Breast epithelium (tissue), 3 donors: Measurements from ENCODE around the gene NSFL1C.

Source experiments
- CTCF ChIP-seq, 3 donors: fragments of 450-650 bp; IDR thresholded peaks; one replicate each; pipeline ENCODE4 v1.5.1; 2016 to 2017; ENCODE audit warnings: antibody characterized with exemption in 3 of 3, mild to moderate bottlenecking in 3 of 3, moderate library complexity in 3 of 3
- POLR2AphosphoS5 ChIP-seq, 3 donors: sonication (generic); formaldehyde crosslinking; IDR thresholded peaks; one replicate each; pipeline ENCODE4 v1.6.1; 2017; ENCODE audit warnings: antibody characterized with exemption in 3 of 3

- TF ChIP-seq POLR2AphosphoS5 (IDR thresholded peaks at IDR 0.05), result no peak
- no peak for TF ChIP-seq CTCF (IDR thresholded peaks at IDR 0.05)
Measured at GRCh38 chr20:1496930-1497329, 30.3 kb upstream of the NSFL1C start.
